ENCODE results near the gene EFHD1. TPM values are rescaled to one million over a fixed set of nuclear protein-coding genes. Genes with fewer than 3 reads are reported as not detected.

Gene EFHD1
- total and polyA plus RNA-seq, 9 of the 15 experiments (the other 6 are each of a cell fraction or from before 2014, with no cell fraction given): 0.66 to 9.1 (median 2.0) TPM

- in situ Hi-C loops (cut with MboI) (no loop called here), intact Hi-C loops (cut with micrococcal nuclease) (no loop called here)
- Histone ChIP-seq H3K4me3 (no peak overlapping the region), H4K20me1 (replicated peaks; ENCODE audit: control insufficient read depth, insufficient read depth, low read length) (no peaks in the 10 kb centered on the region), H3K27ac (ENCODE audit: extremely low read depth, low read depth, low read length) (no peak overlapping the region), H2AFZ (ENCODE audit: low read depth, low read length) (no peak overlapping the region), H3K4me2 (ENCODE audit: insufficient read depth, low read length) (no peak overlapping the region), H3K9me3 (replicated peaks; ENCODE audit: control insufficient read depth, insufficient read depth, low read depth, low read length) (no peaks in the 10 kb centered on the region), H3K9me1 (ENCODE audit: control insufficient read depth, insufficient read depth, low read length) (no peaks in the 10 kb centered on the region), H3K4me1 (replicated peaks in 1 of 2; ENCODE audit: control insufficient read depth in 2 of 2, insufficient read depth in 2 of 2, low read length in 2 of 2) (no peaks in the 10 kb centered on the region), H3K9ac (ENCODE audit: insufficient read depth in 1 of 2, low read depth in 2 of 2, low read length in 2 of 2) (no peak overlapping the region), H3K27me3 (ENCODE audit: control insufficient read depth in 2 of 2, insufficient read depth in 2 of 2, low read length in 2 of 2) (no peaks in the 10 kb centered on the region; a peak in 1 of 5 replicates), H3K79me2 (ENCODE audit: control insufficient read depth, insufficient read depth, low read length) (no peaks in the 10 kb centered on the region), H3K36me3 (ENCODE audit: control insufficient read depth, insufficient read depth, low read length) (no peaks in the 10 kb centered on the region)
- CTCF ChIA-PET (ENCODE audit: low intra/inter-chr PET ratio): no interaction called here
- ATAC-seq (no peak), FAIRE-seq (no peak), DNase-seq (ENCODE audit: extremely low read depth in 1 of 4, low spot score in 3 of 4) (no peak)
- TF ChIP-seq CLOCK (CRISPR knock-in tag; IDR thresholded peaks at IDR 0.05; ENCODE audit: borderline replicate concordance) (no peak), EP400 (IDR thresholded peaks at IDR 0.05) (no peak)
- no TSS peak for BruUV-seq (replicated peaks)
- 27% methylated on average over 4 of the region's 5 CpGs for WGBS (ENCODE audit: insufficient coverage, low coverage, missing lambda C conversion rate)
- POLR2A ChIA-PET: no interaction called here
Measured at GRCh38 chr2:232586943-232587505, 46.4 kb upstream of the EFHD1 start.

- WGBS (ENCODE audit: insufficient coverage, low coverage, missing lambda C conversion rate): 51% methylated on average over 6 of the region's 7 CpGs
- no peaks in the 10 kb centered on the region for H3K4me1 ChIP-seq (replicated peaks in 1 of 2; ENCODE audit: control insufficient read depth in 2 of 2, insufficient read depth in 2 of 2, low read length in 2 of 2)
- H3K27ac ChIP-seq (ENCODE audit: extremely low read depth, low read depth, low read length): no peak overlapping the region
- in situ Hi-C loops (cut with MboI): no loop called here
- ATAC-seq: no peak
- no peaks in the 10 kb centered on the region for H3K36me3 ChIP-seq (ENCODE audit: control insufficient read depth, insufficient read depth, low read length)
- BruUV-seq (replicated peaks): no TSS peak
- intact Hi-C loops (cut with micrococcal nuclease): no loop called here
- H3K9me3 ChIP-seq (replicated peaks; ENCODE audit: control insufficient read depth, insufficient read depth, low read depth, low read length): no peaks in the 10 kb centered on the region
- no peak for FAIRE-seq
- H2AFZ ChIP-seq (ENCODE audit: low read depth, low read length): no peak overlapping the region
- H4K20me1 ChIP-seq (replicated peaks; ENCODE audit: control insufficient read depth, insufficient read depth, low read length): no peaks in the 10 kb centered on the region
- no peak overlapping the region for H3K4me3 ChIP-seq
- no peaks in the 10 kb centered on the region; a peak in 1 of 5 replicates for H3K27me3 ChIP-seq (ENCODE audit: control insufficient read depth in 2 of 2, insufficient read depth in 2 of 2, low read length in 2 of 2)
- no peak overlapping the region for H3K4me2 ChIP-seq (ENCODE audit: insufficient read depth, low read length)
- H3K9ac ChIP-seq (ENCODE audit: insufficient read depth in 1 of 2, low read depth in 2 of 2, low read length in 2 of 2): no peak overlapping the region
- DNase-seq (ENCODE audit: extremely low read depth in 1 of 4, low spot score in 3 of 4): no peak
- ChIA-PET POLR2A (no interaction called here), CTCF (ENCODE audit: low intra/inter-chr PET ratio) (no interaction called here)
- no peaks in the 10 kb centered on the region for H3K79me2 ChIP-seq (ENCODE audit: control insufficient read depth, insufficient read depth, low read length)
- no peaks in the 10 kb centered on the region for H3K9me1 ChIP-seq (ENCODE audit: control insufficient read depth, insufficient read depth, low read length)
- TF ChIP-seq KDM1A (IDR thresholded peaks at IDR 0.05): no peak
- TF ChIP-seq SNRNP70 (optimal IDR thresholded peaks at IDR 0.05; ENCODE audit: low read depth, low read length): no peak
- TF ChIP-seq SMARCC2 (IDR thresholded peaks at IDR 0.05; ENCODE audit: low read depth): no peak
- TF ChIP-seq CEBPZ (IDR thresholded peaks at IDR 0.05; ENCODE audit: borderline replicate concordance, low read depth, low read length): no peak
- no peak for TF ChIP-seq MLLT1 (IDR thresholded peaks at IDR 0.05)
- no peak for TF ChIP-seq RBM15 (IDR thresholded peaks at IDR 0.05; ENCODE audit: insufficient read depth, low read length)
Measured at GRCh38 chr2:232587512-232587911, 45.9 kb upstream of the EFHD1 start.

Data from K562 (cell line).